Amniotic epithelial cell (primary cell): ENCODE data around the gene MTERF4.

Experiments used
- DNase-seq: peaks from one replicate; pipeline ENCODE4 v3.0.0-alpha.2; 2010; ENCODE audit warnings: low read depth

Gene MTERF4, protein sequence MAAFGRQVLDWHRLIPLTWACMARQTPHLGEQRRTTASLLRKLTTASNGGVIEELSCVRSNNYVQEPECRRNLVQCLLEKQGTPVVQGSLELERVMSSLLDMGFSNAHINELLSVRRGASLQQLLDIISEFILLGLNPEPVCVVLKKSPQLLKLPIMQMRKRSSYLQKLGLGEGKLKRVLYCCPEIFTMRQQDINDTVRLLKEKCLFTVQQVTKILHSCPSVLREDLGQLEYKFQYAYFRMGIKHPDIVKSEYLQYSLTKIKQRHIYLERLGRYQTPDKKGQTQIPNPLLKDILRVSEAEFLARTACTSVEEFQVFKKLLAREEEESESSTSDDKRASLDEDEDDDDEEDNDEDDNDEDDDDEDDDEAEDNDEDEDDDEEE

DNA sequence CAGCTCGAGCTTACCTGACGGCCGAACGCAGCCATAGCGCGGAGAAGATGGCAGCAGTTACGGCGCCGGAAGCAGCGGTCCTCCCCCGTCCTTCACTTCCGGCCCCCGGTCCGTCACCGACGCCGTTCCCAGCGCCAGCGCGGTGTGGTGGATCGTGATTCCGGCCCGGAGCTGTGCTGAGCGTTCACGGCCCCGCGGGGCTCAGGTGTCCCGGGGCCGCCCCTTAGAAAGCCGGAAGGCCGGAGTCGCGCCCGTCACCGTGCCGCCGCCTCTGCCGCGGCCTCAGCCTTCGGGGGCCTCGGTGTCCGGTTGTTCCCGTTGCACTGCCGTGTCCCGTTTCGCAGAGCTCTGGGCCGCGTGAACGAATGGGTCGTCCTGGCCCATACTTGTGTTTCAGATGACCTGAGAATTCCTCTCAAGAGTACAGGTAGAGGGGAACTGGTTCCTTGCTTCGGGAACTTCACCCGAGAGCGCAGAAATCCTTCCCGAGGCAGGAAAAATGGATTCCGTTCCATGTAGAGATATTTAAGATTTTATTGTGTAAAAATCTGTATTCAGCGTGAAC lies at the start of gene MTERF4:
MTERF4 (minus strand) TSS at position 49 of the 565 bp plus-strand sequence; CDS start at position 35, 14 bp downstream.
- DNase-seq = peak; percentile 74

DNA sequence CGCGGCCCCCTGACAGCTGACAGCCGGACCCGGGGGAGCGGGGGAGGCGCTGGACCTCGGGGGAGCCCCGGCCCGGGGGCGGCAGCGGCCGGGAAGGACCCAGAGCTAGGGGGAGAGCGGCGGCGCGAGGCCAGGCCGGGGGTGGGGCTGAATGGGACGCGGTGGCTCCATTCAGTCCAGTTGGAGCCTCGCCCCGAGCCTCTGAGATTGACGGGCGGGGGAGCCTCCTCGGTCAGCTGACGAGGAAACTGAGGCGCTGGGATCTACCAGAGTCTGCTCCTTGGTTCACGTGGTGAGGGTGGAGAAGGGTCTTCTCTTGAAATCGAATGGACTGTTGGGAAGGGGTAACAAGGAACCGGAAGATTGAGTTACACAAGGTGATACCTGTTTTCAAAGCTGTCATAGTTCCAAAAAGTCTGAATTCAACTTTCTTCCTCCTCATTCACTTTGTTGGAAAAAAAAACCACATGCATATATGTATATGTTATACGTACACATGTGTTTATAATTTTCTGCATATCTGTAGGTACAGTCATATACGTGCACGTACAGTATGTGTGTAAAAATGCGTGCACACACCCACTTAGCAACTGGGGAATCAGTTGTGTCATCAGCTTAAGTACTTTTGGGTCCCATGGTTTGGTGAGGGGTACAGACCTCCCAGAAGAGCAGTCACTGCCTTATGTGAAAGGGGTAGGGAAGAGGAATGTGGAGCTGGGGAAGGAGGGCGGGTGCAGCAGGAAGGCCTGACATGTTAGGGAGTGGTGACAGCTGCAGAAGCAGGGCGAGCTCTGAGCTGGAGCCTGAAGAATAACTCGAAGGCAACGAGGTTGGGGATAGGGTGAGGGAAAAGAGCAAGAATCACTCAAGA lies 48.8 kb upstream of the MTERF4 start:
- no peak for DNase-seq

DNA sequence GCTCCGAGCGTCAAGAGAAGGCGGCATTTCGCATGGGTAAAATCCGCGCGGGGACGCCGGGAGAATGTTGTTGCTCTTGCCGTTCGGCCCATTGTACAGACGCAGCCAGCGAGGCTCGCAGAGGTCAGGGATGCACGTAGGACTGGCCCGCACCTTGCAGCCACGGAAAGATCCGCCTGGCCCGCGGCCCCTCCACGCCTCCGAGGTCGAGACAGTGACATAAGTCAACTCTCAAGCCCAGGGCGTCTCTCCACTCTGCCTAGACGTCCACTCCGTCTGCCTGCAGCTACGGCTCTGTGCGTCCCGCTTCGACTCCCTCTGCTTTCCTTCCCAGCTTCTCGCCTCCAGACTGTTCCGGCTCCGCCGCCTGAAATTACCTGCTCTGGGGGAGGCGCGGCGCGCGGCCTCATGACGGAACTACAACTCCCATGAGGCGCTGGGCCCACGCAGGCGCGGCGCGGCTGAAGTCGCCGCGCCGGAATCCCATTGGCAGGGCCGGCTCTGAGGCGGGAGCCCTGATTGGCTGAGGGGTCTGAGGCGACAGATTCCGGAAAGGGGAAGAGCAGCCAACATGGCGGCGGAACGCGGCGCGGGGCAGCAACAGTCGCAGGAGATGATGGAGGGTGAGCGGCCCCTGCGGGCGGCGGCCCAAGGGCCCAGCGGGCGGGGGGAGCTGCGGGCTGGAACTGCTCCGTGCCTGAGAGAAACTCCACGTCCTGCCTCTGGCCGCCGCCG lies 48.0 kb upstream of the MTERF4 start, which contains the start of gene PPP1R7:
PPP1R7 (plus strand) TSS at position 543 of the 735 bp plus-strand sequence; CDS start at position 572, 29 bp downstream.
- DNase-seq = peak; percentile 89

DNA sequence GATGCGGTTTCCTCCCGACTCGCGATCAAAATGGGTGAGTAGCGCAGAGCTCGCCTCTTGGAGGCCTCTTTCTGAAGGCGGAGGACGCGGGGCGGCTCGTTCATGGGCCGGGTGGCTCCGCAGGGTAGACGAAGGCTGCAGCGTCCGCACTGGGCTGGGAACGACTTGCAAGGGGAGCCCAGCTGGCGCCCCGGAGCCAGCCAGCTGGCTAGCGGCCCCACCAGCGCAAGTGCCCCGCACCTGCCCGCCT lies 47.5 kb upstream of the MTERF4 start:
- DNase-seq = no peak

DNA sequence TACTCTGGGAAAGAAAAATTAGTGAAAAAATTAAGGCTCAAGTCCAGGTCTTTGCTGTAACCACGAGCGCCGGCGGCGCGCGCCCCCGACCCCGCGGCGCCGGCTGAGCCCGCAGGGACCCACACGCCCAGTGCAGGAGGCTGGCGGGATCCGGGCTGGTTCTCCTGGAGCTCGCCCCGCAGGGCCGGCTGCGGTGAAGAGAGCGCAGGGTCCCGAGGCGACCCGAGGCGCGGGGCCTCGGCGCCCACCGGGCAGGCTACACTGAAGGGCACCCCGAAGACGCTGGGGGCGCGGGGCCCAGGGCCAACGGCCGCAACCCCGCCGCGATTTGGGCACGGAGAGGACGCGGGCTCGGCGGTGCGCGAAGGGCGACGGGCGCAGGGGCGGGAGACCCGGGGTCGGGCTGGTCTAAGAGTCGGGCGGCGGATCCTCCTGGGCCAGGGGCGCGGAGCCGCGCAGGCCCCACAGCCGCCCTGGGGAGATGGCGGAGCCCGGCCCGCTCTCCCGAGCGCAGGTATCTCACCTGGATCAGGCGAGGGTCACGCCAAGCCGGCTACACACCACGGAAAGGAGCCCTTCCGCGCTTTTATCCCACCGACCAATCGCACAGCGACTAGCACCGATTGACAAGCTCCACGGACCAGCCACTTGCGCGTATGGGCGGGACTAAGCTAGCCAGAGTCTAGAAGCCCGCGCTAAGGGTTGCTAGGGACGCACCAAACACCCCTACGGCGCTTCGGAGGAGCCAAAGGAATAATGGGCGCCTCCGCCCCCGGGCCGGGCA lies 47.0 kb upstream of the MTERF4 start, which contains the start of gene PASK:
PASK (minus strand) TSS at position 582 of the 784 bp plus-strand sequence. CDS start 6,440 bp downstream, outside the sequence.
- peak; percentile 93 for DNase-seq

DNA sequence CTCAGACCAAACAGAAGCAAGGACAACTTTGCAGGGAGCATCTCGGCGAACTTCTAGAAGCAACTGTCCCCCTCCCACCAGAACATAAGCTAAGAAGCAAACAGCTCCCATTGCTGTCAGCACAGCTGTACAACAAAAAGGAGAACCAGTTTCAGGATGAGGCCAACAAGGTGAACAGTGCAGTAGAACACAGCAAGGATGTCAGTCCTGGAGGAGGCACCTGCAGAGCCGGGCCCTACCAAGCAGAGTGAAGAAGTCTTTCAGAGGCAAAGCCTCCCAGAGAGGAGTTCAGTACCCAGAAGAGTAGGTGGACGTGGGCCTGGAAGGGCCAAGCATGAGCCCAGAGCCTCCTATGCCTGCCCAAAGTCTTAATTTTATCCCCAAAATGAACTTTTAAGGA lies 46.2 kb upstream of the MTERF4 start:
- no peak for DNase-seq

DNA sequence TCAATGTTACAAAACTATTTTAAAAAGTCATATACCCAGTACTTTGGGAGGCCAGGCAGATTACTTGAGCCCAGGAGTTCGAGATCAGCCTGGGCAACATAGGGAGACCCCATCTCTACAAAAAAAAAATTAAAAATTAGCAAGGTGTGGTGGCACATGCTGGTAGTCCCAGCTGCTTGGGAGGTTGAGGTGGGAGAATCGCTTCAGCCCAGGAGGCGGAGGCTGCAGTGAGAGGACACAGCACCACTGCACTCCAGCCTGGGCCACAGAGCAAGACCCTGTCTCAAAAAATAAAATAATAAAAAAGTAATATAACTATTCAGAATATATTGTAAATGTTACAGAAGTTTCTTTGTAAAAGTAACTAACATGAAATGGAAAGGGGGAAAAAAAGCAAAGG lies 45.2 kb upstream of the MTERF4 start:
- DNase-seq = no peak

DNA sequence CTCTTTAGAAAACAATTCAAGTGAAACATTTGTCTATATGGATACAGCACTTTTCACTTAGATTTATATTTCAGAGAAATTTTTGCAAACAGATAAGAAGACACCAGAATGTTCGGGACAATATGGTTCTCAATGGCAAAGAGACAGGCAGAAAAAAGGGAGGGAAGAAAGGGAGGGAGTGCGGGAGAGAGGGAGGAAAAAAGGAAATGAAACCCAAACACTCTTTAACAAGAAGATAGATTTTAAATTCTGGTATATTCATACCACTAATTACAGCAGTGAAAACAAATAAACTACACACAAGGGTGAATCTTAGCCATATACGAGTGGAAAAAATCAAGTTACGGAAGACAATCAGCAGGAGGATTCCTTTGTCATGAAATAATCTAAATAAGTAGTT lies 44.2 kb upstream of the MTERF4 start:
- no peak for DNase-seq

DNA sequence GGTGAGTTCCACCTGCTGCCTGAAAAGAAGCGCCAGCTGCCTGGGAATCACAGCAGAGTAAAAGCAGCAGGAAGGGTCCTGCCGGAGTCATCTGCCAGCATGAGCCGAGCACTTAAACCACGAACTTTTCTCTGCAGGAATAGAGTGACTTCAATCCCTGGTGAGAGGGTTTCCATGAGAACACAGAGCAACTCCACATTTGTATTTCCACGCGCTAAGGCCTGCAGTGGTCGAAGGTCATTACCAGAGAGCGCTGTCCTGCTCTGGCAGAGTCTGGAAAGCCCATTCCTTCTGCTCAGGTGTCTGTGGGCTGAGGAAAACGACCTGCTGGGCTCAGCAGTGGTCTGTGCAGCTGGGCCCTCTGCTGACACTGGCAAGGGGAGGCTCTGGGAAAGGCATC lies 40.5 kb upstream of the MTERF4 start:
- no peak for DNase-seq

DNA sequence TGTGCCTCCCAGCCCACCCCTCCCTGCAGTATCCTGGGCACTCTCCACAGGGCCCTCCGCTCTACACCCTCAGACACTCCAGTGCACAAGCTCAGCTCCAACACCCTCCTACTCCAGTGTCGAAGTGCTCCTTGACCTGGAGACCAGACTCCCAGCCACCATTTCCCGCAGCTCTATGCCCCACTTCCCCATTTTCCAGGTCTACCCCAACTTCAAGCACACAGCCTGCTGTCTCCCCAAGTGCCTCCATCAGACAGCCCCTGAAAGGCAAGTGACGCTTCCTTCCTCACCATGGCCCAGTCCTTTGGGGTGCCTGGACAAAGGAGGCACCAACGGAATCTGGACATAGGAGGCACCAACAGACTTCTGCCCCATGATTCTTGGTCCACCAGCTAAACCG lies 40.0 kb upstream of the MTERF4 start:
- no peak for DNase-seq

DNA sequence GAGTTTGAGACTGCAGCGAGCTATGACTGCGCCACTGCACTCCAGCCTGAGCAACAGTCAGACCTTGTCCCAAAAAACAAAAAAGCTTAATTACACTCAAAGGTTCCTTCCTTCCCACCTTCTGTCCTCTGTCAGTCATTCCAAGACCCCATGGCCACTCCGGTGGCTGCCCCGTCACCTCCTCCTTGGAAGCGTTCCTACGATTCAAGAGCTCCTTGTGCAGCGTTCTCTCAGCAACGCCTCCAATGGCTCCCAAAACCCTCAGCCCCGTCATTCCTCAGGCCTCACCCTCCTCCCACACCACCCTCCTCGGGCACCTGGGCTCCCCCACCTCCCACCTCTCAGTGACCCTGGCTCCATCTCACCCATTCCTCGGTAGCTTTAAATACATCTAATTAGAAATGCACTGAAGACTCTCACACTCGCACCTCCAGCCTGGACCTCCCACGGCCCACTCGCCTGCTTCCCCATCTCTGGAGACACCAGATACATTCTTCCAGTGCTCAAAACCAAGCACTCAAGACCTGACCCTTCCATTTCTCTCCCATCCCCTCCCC lies 39.2 kb upstream of the MTERF4 start:
- DNase-seq = no peak

DNA sequence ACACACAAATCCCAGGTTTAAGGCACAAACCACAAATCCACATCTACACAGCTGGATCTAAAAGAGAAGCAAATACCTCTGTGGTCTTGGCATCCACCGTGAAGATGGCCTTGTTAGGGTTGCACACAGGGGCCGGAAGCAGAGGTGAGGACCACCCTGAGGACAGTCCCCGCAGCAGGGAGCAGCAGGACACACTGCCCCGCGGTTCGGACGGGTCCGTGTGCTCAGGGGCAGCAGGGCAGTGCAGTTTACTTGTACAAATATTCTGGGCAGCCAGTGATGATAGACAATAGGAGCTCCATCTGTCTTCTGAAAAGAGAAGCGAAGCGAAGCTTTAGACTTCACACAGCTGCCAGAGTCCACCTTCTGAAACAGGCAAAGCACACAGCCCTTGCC lies 38.4 kb upstream of the MTERF4 start:
- DNase-seq = no peak

DNA sequence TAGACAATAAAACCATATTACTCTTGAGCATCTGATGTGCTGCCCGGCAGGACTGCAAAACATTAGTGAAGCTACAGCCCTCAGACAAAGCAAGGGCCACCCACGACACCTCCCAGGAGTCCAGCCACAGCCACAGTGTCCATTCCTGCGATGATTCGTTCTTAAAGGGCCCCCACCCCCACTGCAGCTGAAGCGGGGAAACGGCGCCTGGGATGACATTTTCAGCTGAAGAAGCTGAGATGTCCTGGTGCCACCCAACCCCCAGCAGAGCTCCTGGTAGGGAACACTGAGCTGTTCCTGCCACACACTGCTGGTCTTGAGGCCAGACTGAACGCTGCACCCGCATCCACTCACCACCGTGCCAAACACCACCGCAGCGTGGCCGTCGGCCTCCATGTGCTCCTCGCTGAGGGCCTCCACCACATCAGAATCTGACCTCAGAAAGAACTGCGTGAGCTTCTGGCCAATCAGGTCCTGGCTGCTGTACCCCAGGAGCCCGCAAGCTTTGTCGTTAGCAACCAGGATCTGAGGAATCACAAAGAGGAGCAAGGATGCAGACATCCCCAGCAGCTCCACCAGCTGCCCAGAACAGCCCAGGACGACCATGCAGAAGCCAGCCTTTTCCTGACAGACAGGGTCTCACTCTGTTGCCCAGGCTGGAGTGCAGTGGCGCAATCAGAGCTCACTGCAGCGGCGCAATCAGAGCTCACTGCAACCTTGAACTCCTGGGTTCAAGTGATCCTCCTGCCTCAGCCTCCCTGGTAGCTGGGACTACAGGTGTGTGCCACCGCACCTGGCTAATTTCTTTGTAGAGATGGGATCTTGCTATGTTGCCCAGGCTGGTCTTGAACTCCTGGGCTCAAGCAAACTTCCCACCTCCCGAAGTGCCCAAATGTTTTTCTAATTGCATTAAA lies 37.7 kb upstream of the MTERF4 start:
- DNase-seq = no peak

DNA sequence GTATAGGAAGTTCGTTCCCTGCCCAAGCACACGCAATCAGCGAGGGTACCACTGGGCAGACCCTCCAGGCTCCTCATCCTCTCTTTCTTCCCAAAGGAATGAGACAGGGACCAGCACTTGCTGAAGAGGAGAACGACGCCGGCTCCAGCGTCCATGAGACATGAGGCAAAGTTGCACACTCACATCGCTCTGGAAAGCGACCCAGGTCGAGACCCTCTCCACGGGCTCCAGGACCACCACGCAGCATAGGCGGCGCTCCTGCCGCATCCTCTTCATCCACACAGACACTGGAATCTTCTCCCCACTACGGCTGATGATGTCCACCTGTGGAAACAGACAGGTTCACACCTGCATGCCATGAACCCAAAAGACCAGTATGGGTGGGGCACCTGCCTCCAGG lies 36.4 kb upstream of the MTERF4 start:
- no peak for DNase-seq

DNA sequence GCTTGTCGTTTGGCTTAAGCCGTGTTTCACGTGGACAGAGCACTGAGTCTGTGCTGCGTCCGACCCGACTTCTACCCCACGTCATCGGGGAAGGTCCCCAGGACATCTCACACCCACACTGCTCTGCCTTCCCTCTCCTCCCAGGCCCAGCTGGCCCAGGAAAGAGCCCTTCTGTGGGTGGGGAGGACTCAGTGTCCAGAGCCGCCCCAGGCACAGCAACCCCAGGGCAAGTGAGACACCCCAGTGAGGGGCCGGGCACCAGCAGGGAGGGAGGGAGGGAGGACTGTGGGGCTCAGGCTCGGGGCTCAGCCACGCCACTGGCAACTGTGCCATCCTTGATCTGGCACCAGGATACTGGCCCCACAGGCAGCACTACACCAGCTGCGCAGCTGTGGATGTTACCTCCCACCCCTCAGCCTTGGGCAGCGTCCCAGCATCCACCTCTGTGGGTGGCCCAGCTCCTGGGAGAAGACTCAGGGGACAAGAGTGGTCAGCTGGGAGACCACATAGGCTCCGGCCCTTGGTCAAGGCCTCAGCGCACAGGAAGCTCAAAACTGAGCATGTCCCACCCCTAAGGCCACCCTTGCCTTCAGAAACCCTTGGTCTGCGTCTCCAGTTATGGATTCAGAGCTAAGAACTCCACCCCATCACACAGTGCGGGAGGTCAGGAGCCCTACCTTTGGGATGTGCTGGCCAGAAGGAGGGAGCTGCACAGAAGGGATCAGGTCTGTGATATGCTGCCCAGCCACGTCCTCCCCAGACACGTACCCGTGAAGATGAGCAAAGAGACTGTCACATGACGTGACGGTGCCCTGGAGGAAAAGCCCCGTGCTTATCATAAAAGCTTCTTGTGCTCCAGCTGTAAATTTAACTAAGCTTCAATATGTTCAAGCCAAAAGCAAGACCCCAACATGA lies 35.4 kb upstream of the MTERF4 start:
- DNase-seq = no peak

DNA sequence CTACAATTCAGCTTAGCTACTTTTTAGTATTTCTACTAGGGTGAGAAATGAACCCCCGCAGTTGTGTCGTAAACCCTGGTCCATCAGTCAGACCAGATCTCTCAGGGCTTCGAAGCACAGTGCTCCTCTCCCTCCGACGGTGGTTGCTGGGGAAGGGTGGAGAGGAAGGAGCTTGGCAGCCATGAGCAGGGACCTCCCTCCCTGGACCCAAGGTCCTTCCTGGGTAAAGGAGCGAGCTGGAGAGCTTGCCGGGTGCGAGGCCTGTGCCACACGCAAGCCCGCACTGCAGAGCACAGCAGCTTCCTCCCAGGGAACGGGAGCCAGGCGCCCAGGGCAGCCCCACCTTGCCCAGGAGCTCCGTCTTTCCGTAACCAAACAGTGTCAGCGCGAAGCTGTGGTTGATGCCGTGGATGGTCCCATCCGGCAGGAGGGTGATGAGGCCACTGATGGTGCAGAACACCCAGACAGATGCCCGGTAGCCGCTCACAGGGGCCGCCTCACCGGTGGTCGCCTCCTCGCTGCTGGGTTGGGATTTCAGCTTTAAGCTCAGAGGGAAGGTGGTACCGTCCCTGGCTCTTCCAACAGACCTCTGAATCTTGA lies 34.7 kb upstream of the MTERF4 start:
- DNase-seq = no peak

DNA sequence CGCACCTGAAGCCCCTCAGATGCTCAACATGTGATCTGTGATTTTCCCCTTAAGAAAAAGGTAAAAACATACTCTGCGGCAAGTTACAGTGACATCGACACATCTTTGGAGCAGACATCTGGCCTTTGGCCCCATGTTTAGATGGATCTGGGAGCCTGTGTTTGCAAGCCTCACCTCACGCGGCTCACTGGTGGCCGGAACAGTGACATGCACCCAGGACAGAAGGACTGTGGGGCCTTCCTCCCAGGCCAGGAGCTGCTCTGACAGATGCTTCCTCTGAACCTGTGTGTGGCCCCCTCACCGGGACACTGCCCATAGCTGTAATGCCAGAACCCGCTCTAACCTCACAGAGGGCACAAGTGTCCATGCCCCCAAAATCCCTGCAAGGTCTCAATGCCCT lies 34.1 kb upstream of the MTERF4 start:
- no peak for DNase-seq

DNA sequence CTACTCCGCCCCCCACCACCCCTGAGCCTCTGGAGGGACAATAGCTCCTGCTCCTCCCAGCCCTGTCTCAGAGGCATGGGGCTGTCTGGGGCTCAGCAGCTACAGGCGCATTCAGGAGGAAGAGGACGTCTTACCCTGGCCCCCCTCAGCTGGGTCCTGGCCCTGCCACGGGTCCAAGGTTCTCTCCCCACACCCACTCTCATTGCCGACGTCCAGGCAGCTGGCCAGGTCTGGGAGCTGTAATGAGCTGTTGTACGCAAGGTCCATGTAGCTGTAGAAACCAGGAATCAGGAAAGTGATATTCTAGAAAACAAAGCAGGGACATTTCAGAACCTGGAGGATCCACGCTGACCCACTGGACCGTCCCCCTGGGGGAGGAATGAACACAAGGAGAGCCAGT lies 33.6 kb upstream of the MTERF4 start:
- DNase-seq = no peak

DNA sequence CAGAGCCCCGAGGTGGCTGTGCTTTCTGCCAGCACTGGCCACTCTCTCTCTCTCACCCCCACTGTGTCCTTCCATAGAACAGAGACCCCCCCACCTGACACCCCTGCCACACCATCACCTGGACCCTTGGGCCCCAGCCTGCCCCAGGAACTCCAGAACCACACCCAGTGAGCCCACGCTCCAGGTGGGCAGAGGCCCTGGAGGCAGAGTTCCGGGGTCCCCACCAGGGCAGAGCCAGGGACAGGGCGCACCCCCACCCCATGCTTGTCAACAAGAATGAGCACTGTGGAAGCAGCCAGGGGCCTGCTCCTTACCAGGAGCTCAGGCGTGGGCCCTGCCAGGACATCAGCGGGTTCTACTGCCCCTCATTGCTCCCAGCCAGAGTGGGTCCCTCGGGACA lies 32.6 kb upstream of the MTERF4 start:
- DNase-seq = no peak
